ENCODE results near the gene SSR3.

GRCh38 chr3:156533205-156533604 is 21.7 kb downstream of the SSR3 start:
- TF ChIP-seq CTCF (IDR thresholded peaks at IDR 0.05; ENCODE audit: low read depth, low read length, poor library complexity, severe bottlenecking): no peak
- TF ChIP-seq EZH2phosphoT487 (IDR thresholded peaks at IDR 0.05; ENCODE audit: borderline replicate concordance, low read length): no peak

Measured in DOHH2 (cell line).